Measurements from ENCODE around the gene ADAMTS16.

Gene ADAMTS16

GRCh38 chr5:5293029-5293428 is 152.9 kb downstream of the ADAMTS16 start:
- no peak for DNase-seq

- DNase-seq: no peak
These were observed 154.3 kb downstream of the ADAMTS16 start for GRCh38 chr5:5294429-5294828.

DNA sequence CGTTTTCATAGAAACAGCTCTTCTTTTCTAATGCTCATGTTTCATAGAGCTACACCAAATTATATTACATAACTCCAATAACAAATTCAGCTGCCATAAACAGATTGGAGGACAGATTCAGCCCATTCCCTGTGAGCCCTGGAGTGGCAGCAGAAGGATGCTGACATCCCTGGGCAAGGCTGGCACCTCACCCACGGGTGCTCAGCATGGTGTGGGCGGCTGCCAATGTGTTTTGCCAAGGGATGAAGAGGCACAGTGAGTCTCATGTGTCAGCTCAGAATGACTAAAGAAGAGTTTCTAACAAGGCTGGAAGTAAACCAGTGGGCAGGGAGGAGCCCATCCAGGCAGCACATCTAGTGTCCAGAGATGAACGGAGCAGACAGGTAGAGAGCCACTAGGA is 155.2 kb downstream of the ADAMTS16 start:
- no peak for DNase-seq

- no peak for DNase-seq
These were observed 155.9 kb downstream of the ADAMTS16 start for GRCh38 chr5:5296051-5296450.

- DNase-seq: no peak
These were observed 157.4 kb downstream of the ADAMTS16 start for GRCh38 chr5:5297432-5298067.

GRCh38 chr5:5298068-5298633 is 158.0 kb downstream of the ADAMTS16 start:
- no peak for DNase-seq

DNA sequence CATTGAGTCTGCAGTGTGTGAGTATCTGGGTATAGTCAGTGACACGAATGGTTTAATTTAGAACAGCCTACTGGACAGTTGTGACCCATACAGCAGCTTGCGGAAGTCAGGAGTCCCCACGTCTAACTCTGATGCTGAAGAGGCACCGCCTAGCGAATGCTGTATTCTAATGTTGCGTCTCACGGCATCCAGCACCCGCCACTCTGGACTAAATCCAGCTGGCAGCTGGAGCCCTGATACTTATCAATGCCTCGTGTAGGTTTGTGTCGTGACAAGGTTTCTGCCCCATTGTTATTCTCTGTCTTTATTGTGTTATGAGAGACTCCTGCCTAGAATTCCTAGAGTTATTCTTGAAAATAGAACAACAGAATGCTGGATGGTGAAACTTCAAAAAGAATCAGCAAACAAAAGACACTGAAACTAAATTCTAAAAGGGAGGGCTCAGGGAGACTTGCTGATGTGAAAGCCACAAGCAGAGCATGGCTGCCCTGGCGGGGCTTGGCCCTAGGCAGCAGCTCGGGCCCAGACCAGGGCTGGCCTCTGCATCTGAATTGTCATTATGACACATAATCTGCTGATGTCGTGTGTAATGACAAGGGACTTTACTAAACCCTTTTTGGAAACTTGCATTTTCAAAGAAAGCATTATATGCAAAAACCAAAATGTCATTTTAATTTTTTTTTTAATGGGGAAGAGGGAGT is 158.9 kb downstream of the ADAMTS16 start:
- no peak for DNase-seq

DNA sequence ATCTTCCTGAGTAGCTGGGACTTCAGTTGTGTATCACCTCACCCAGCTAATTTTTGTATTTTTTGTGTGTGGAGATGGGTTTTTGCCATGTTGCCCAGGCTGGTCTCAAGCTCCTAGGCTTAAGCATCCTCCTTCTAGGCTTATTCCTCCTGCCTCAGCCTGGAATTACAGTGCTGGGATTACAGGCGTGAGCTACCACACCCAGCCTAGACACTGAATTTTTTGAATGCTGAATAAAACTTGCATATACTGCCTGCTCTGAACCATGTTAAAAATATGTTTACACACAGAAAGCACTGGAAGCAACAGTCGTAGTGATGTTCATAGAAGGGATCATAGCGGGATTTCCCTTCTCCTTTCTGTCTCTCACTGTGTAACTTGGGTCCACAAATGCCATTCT is 161.0 kb downstream of the ADAMTS16 start:
- DNase-seq: no peak

- no peak for DNase-seq
These were observed 162.1 kb downstream of the ADAMTS16 start for GRCh38 chr5:5302201-5302600.

GRCh38 chr5:5303242-5303641 is 163.1 kb downstream of the ADAMTS16 start:
- no peak for DNase-seq

DNA sequence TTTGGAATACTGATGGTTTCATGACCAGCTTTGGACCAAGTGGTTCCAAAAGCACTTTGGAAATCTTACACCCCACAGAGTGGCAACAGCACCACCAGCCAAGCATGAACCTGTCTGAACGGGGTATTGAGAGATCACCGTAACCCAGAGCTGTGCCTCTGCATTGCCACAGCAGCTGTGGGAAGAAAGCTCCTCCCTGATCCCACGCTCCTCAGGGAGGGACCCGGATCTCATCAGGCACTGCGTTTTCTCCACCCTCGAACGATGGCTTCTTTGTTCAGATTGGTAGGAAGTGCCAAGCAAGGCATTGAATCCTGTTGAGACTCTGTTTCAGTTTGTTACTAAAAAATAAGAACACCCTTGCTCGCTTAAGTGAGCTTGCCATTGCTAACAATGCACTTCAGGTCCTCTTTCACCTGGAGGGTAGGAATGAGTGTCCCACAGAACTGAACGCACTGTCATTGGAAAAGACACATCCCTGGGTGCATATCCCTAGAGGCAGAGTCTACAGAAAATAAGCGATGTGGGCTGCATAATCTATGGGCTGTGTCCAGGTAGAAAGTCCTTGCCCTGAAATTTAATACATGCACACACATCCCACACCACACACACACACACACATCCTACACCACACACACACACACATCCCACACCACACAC is 164.4 kb downstream of the ADAMTS16 start:
- no peak for DNase-seq

- no peak for DNase-seq
These were observed 166.6 kb downstream of the ADAMTS16 start for GRCh38 chr5:5306696-5307095.

DNA sequence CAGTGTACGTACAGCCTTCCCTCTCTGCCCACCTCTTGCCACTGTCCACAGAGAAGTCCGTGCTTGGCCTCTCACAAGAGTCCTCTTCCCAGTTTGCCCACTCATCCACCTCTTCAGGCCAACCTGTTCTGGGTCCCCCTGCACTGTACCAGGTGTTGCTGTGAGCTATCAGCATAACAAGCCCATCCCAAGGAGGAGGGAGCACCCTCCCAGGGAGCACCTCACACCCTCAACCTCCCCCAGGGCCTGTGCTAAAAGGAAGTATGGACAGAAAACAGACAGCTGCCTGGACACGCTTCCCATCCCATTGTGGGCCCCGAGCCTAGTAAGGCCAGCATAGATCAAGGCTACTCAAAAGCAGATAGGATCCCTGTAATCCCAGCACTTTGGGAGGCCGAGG is 168.2 kb downstream of the ADAMTS16 start:
- DNase-seq: no peak

GRCh38 chr5:5309645-5310044 is 169.5 kb downstream of the ADAMTS16 start:
- no peak for DNase-seq

GRCh38 chr5:5313101-5313635 is 173.0 kb downstream of the ADAMTS16 start:
- no peak for DNase-seq

DNA sequence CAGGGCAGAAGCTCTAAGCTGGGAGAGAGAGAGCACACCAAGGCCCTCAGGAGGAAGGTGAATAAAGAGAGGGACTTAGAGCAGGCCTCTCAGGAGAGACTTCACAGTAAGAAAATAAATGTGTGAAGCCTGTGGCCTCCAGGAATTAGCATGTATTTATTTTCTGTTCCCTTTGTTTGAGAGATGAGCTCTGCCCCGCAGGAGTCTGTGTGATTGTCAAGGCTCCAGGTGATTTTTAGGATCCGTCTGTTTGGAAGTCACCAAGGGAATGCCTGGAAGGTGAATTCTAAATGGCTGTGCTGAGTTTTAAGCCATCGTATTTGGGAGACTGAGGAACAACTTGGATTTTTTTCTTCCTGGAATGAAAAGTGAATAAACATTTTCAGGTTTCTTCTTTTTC is 174.0 kb downstream of the ADAMTS16 start:
- DNase-seq: no peak

DNA sequence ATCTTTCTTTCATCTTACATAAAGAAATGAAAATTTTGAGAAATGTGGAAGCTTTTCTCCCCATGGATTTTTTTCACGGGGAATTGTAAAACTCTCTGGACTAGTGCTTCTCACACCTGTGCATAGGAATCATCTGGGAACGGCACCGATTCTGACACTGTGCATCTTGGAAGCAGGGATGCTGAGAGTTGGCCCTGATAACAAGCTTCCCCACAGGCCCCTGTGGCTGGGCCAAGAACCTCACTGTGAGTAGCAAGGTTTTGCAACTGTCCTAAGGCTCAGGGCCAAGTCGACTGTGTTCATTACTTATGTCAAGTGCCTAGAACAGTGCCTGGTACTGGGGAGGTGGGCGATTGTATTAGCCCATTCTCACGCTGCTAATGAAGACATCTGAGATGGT is 174.5 kb downstream of the ADAMTS16 start:
- no peak for DNase-seq

GRCh38 chr5:5315068-5315980 is 175.2 kb downstream of the ADAMTS16 start:
- DNase-seq: no peak

DNA sequence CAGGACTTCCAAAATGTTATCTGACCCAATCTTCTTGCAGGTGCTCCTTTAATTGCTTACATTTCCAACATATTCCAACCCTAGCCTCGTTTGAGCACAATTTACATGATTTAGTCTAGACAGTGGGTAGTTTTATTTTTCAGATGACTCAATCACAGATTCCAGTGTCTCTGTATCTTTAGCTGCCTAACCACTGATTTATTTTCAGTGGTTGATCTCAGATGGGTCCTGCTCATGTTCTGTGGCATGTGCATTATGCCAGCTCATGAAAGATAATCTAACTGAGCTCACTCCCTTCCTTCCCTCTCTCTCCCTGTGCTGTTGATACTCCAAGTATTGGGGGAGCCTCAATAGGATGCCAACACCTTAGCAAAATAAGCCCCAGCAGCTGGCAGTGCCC is 176.2 kb downstream of the ADAMTS16 start:
- no peak for DNase-seq

DNA sequence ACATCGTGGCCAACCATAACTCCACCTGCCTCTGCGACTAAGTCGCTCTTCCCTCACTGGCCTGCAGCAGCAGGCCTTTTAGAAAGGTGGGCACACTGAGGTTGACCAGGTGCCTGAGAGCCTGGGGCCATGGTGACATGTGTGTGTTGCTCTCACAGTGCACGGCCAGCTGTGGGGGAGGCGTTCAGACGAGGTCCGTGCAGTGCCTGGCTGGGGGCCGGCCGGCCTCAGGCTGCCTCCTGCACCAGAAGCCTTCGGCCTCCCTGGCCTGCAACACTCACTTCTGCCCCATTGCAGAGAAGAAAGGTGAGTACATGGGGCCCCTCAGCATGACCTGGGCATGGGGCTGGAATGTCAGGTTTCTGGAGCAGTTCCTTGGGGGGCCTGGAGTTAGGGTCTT is 177.8 kb downstream of the ADAMTS16 start:
- DNase-seq: no peak

GRCh38 chr5:5318426-5319190 is 178.5 kb downstream of the ADAMTS16 start:
- DNase-seq: no peak
